ENCODE data around the gene HHAT. TPM values are rescaled to one million over a fixed set of nuclear protein-coding genes. Genes with fewer than 3 reads are reported as not detected.

The HHAT gene
- total and polyA plus RNA-seq, 2 of the 13 experiments (the other 11 are each of a cell fraction or from before 2014, with no cell fraction given), result 2.6 to 4.9 TPM

- WGBS (ENCODE audit: low lambda C conversion rate), result 0% methylated on average over 1 of the region's 1 CpG
- Histone ChIP-seq H3K79me2 (ENCODE audit: insufficient read depth, low read length) (no peaks in the 10 kb centered on the region), H2AFZ (ENCODE audit: low read length) (no peak overlapping the region), H3K27ac (ENCODE audit: extremely low read length, insufficient read depth, low read length) (no peak overlapping the region), H3K4me3 (replicated peaks in 1 of 3; ENCODE audit: insufficient read depth in 1 of 3, low read depth in 2 of 3, low read length in 3 of 3) (no peak overlapping the region), H3K9me3 (ENCODE audit: low read length) (no peaks in the 10 kb centered on the region), H3K4me2 (ENCODE audit: low read depth, low read length) (no peak overlapping the region), H3K36me3 (replicated peaks in 1 of 2; ENCODE audit: control insufficient read depth in 1 of 2, insufficient read depth in 2 of 2, low read length in 2 of 2) (no peaks in the 10 kb centered on the region), H4K20me1 (ENCODE audit: insufficient read depth, low read length) (no peaks in the 10 kb centered on the region), H3K9ac (ENCODE audit: insufficient read depth, low read depth, low read length) (no peak overlapping the region), H3K27me3 (ENCODE audit: control insufficient read depth in 1 of 2, insufficient read depth in 2 of 2, low read length in 2 of 2) (no peaks in the 10 kb centered on the region), H3K4me1 (ENCODE audit: insufficient read depth, low read length) (no peaks in the 10 kb centered on the region)
- TF ChIP-seq ZIK1 (CRISPR knock-in tag; IDR thresholded peaks at IDR 0.05; ENCODE audit: borderline replicate concordance, low read depth) (no peak), ZEB1 (IDR thresholded peaks at IDR 0.05; ENCODE audit: insufficient replicate concordance, low read depth) (no peak), ZNF382 (CRISPR knock-in tag; IDR thresholded peaks at IDR 0.05; ENCODE audit: borderline replicate concordance) (no peak), MXD1 (CRISPR knock-in tag; IDR thresholded peaks at IDR 0.05) (no peak), ZNF776 (CRISPR knock-in tag; IDR thresholded peaks at IDR 0.05) (no peak), MBD4 (IDR thresholded peaks at IDR 0.05; ENCODE audit: borderline replicate concordance, low read length) (no peak), SMARCC2 (IDR thresholded peaks at IDR 0.05) (no peak), ZNF879 (CRISPR knock-in tag; IDR thresholded peaks at IDR 0.05) (no peak), ZNF570 (CRISPR knock-in tag; IDR thresholded peaks at IDR 0.05; ENCODE audit: borderline replicate concordance) (no peak), E2F2 (CRISPR knock-in tag; IDR thresholded peaks at IDR 0.05; ENCODE audit: borderline replicate concordance) (no peak), ZBTB44 (CRISPR knock-in tag; IDR thresholded peaks at IDR 0.05) (no peak), FOXK2 (IDR thresholded peaks at IDR 0.05) (no peak), ZNF619 (CRISPR knock-in tag; IDR thresholded peaks at IDR 0.05) (no peak), GTF3A (CRISPR knock-in tag; conservative IDR thresholded peaks at IDR 0.05) (no peak), GATAD2A (CRISPR knock-in tag; IDR thresholded peaks at IDR 0.05) (no peak), ZSCAN25 (CRISPR knock-in tag; IDR thresholded peaks at IDR 0.05) (no peak)
- POLR2A ChIA-PET, result no interaction called here
- DNase-seq (ENCODE audit: low spot score) (no peak), FAIRE-seq (no peak), ATAC-seq (no peak)
- intact Hi-C loops (cut with micrococcal nuclease; ENCODE audit: unreplicated experiment) (no loop called here), in situ Hi-C loops (cut with HindIII; ENCODE audit: extremely low pct_ligation_motif_present, low pct_unique_long_range_greater_than_20kb) (no loop called here)
- CTCF ChIA-PET (ENCODE audit: low intra/inter-chr PET ratio, low total read pairs), result no interaction called here
- BruUV-seq (replicated peaks), result no TSS peak
Measured at GRCh38 chr1:210688512-210689234, 360.0 kb downstream of the HHAT start.
